Measurements from ENCODE around the gene FAM13A. TPM values are rescaled to one million over a fixed set of nuclear protein-coding genes. Genes with fewer than 3 reads are reported as not detected.

Gene FAM13A
- polyA plus RNA-seq, 1 of the 3 experiments (the other 2 are of a cell fraction), result 0.67 TPM

- Histone ChIP-seq H3K36me3 (replicated peaks in 1 of 2; ENCODE audit: control insufficient read depth in 1 of 2, insufficient read depth in 2 of 2, low read length in 1 of 2) (no peaks in the 10 kb centered on the region), H3K27me3 (ENCODE audit: insufficient read depth) (no peaks in the 10 kb centered on the region), H3F3A (replicated peaks; ENCODE audit: insufficient read depth) (no peaks in the 10 kb centered on the region), H3K9me2 (0 out of 2 replicates have a peak, but pooled peaks cover 2% of the 10 kb centered on the region), H3K9me3 (no peaks in the 10 kb centered on the region), H3K4me3 (ENCODE audit: low read depth in 2 of 2, low read length in 1 of 2) (no peak overlapping the region), H3K4me1 (ENCODE audit: control insufficient read depth in 1 of 2, insufficient read depth in 2 of 2, low read depth in 1 of 2, low read length in 1 of 2) (no peaks in the 10 kb centered on the region), H2AFZ (ENCODE audit: low read depth) (no peak overlapping the region), H4K20me1 (ENCODE audit: insufficient read depth) (no peaks in the 10 kb centered on the region), H3K9ac (no peak overlapping the region), H3K4me2 (no peak overlapping the region), H3K27ac (ENCODE audit: low read depth in 2 of 2, low read length in 1 of 2) (no peak overlapping the region), H3K79me2 (ENCODE audit: insufficient read depth) (no peaks in the 10 kb centered on the region)
- ChIA-PET POLR2A (no interaction called here), CTCF (no interaction called here)
- DNase-seq, result no peak
- no peak for TF ChIP-seq NFIC (IDR thresholded peaks at IDR 0.05; ENCODE audit: borderline replicate concordance)
- TF ChIP-seq RCOR1 (IDR thresholded peaks at IDR 0.05; ENCODE audit: low read length), result no peak
- no peak for TF ChIP-seq USF1 (IDR thresholded peaks at IDR 0.05; ENCODE audit: borderline replicate concordance, low read depth)
- no peak for TF ChIP-seq ZBTB33 (IDR thresholded peaks at IDR 0.05; ENCODE audit: borderline replicate concordance, low read depth)
- TF ChIP-seq MAX (IDR thresholded peaks at IDR 0.05; ENCODE audit: low read depth), result no peak
- no peak for TF ChIP-seq TEAD4 (IDR thresholded peaks at IDR 0.05; ENCODE audit: borderline replicate concordance, insufficient read depth)
Observed at GRCh38 chr4:88938138-88938537, 118.8 kb downstream of the FAM13A start.

- CTCF ChIA-PET, result no interaction called here
- POLR2A ChIA-PET, result no interaction called here
- no peak overlapping the region for H3K4me3 ChIP-seq (ENCODE audit: low read depth in 2 of 2, low read length in 1 of 2)
Observed at GRCh38 chr4:88937081-88937480, 119.9 kb downstream of the FAM13A start.

More at GRCh38 chr4:88937081-88937480, 119.9 kb downstream of the FAM13A start:
- Histone ChIP-seq H3K9me3 (no peaks in the 10 kb centered on the region), H3K9ac (no peak overlapping the region), H2AFZ (ENCODE audit: low read depth) (no peak overlapping the region), H3F3A (replicated peaks; ENCODE audit: insufficient read depth) (no peaks in the 10 kb centered on the region), H3K9me2 (0 out of 2 replicates have a peak, but pooled peaks cover 2% of the 10 kb centered on the region), H3K4me2 (no peak overlapping the region), H3K79me2 (ENCODE audit: insufficient read depth) (no peaks in the 10 kb centered on the region), H3K27me3 (ENCODE audit: insufficient read depth) (no peaks in the 10 kb centered on the region), H3K36me3 (replicated peaks in 1 of 2; ENCODE audit: control insufficient read depth in 1 of 2, insufficient read depth in 2 of 2, low read length in 1 of 2) (no peaks in the 10 kb centered on the region), H3K27ac (ENCODE audit: low read depth in 2 of 2, low read length in 1 of 2) (no peak overlapping the region), H4K20me1 (ENCODE audit: insufficient read depth) (no peaks in the 10 kb centered on the region), H3K4me1 (ENCODE audit: control insufficient read depth in 1 of 2, insufficient read depth in 2 of 2, low read depth in 1 of 2, low read length in 1 of 2) (no peaks in the 10 kb centered on the region)
- TF ChIP-seq TEAD4 (IDR thresholded peaks at IDR 0.05; ENCODE audit: borderline replicate concordance, insufficient read depth) (no peak), RAD21 (IDR thresholded peaks at IDR 0.05; ENCODE audit: low read length) (no peak), PBX3 (IDR thresholded peaks at IDR 0.05) (no peak), MAX (IDR thresholded peaks at IDR 0.05; ENCODE audit: low read depth) (no peak), SIN3A (IDR thresholded peaks at IDR 0.05; ENCODE audit: borderline replicate concordance, low read depth, low read length) (no peak), MXI1 (IDR thresholded peaks at IDR 0.05; ENCODE audit: low read depth, low read length) (no peak), RFX5 (IDR thresholded peaks at IDR 0.05; ENCODE audit: low read length) (no peak), NRF1 (IDR thresholded peaks at IDR 0.05; ENCODE audit: low read depth, low read length) (no peak), FOXJ3 (CRISPR knock-in tag; IDR thresholded peaks at IDR 0.05) (no peak), JUND (IDR thresholded peaks at IDR 0.05) (no peak)
- DNase-seq, result no peak
- 87% methylated on average over 2 of the region's 2 CpGs for WGBS (ENCODE audit: low lambda C conversion rate)
